SW 1271 (cell line): ENCODE measurements around the gene FDX2.

ENCODE experiments used
- DNase-seq, 2 experiments: peaks; one replicate each; lab custom pipeline; 2025; lab: John Stamatoyannopoulos, UW

Gene FDX2

GRCh38 chr19:10332965-10333757 lies 17.3 kb upstream of the FDX2 start, which contains the start of gene RAVER1:
Gene RAVER1 (minus strand): TSS chr19:10333529. CDS start chr19:10333507, 22 bp downstream.
- DNase-seq = peak; percentile 84 to 93

- DNase-seq = no peak
Measured at GRCh38 chr19:10332158-10332964, 16.5 kb upstream of the FDX2 start.

GRCh38 chr19:10329555-10329954 lies 13.7 kb upstream of the FDX2 start:
- no peak for DNase-seq

- DNase-seq = no peak
Measured at GRCh38 chr19:10328558-10329429, 13.0 kb upstream of the FDX2 start.

- no peak for DNase-seq
Measured at GRCh38 chr19:10327793-10328192, 12.0 kb upstream of the FDX2 start.

- no peak for DNase-seq
Measured at GRCh38 chr19:10325732-10326131, 9.9 kb upstream of the FDX2 start.

- no peak for DNase-seq
Measured at GRCh38 chr19:10321874-10322835, 6.3 kb upstream of the FDX2 start.

- DNase-seq = no peak
Measured at GRCh38 chr19:10321417-10321797, 5.6 kb upstream of the FDX2 start.

- DNase-seq = no peak
Measured at GRCh38 chr19:10320602-10321416, 5.0 kb upstream of the FDX2 start.

- no peak for DNase-seq
Measured at GRCh38 chr19:10318807-10319682, 3.2 kb upstream of the FDX2 start.

- DNase-seq = no peak
Measured at GRCh38 chr19:10317857-10318462, 2.1 kb upstream of the FDX2 start.

- DNase-seq = no peak
Measured at GRCh38 chr19:10317045-10317856, 1.4 kb upstream of the FDX2 start.

- no peak for DNase-seq
Measured at GRCh38 chr19:10316229-10317044, 622 bp upstream of the FDX2 start.

- DNase-seq = no peak
Measured at GRCh38 chr19:10309423-10309822, 6.4 kb downstream of the FDX2 start, which contains the start of gene ZGLP1. Gene ZGLP1 (minus strand): TSS chr19:10309815.

GRCh38 chr19:10306327-10306726 lies 9.5 kb downstream of the FDX2 start:
- DNase-seq = no peak

GRCh38 chr19:10305139-10305806 lies 10.5 kb downstream of the FDX2 start:
- DNase-seq = no peak
